Thoracic aorta (tissue), 2 donors: ENCODE data around the gene HHIP. TPM values are rescaled to one million over a fixed set of nuclear protein-coding genes. Genes with fewer than 3 reads are reported as not detected.

ENCODE experiments used
- ATAC-seq: fragments of 150-250 bp; one replicate; pipeline ENCODE4 v1.8.0; 2017; ENCODE audit warnings: low read depth; ENCODE audit not compliant: insufficient number of reproducible peaks, low FRiP score
- DNase-seq: peaks from one replicate; pipeline ENCODE4 v3.0.0-alpha.2; 2020; ENCODE audit warnings: low spot score
- H3K27ac ChIP-seq, 2 donors: fragments of 200-600 bp; sonication (generic); 1 replicate in 1 of 2; 2 replicates in 1 of 2; pipeline ENCODE4 v1.5.1; 2016; ENCODE audit warnings: mild to moderate bottlenecking in 2 of 2, moderate library complexity in 2 of 2
- H3K27me3 ChIP-seq: fragments of 200-600 bp; sonication (generic); replicated peaks from 2 replicates; pipeline ENCODE4 v1.6.0; 2016; ENCODE audit warnings: mild to moderate bottlenecking; ENCODE audit not compliant: insufficient read depth
- H3K36me3 ChIP-seq: fragments of 200-600 bp; sonication (generic); one replicate; pipeline ENCODE4 v1.5.1; 2016
- H3K4me1 ChIP-seq, 2 donors: fragments of 200-600 bp; sonication (generic); 1 replicate in 1 of 2; 2 replicates in 1 of 2; pipeline versions ENCODE4 v1.5.1 to v1.6.0; 2016; ENCODE audit warnings: low read depth in 2 of 2, mild to moderate bottlenecking in 1 of 2; ENCODE audit not compliant: control insufficient read depth in 1 of 2
- H3K4me3 ChIP-seq: fragments of 200-600 bp; sonication (generic); 2 replicates; pipeline ENCODE4 v1.5.1; 2016; ENCODE audit warnings: mild to moderate bottlenecking
- H3K9me3 ChIP-seq: fragments of 200-600 bp; sonication (generic); 2 replicates; pipeline ENCODE4 v1.5.1; 2016
- CTCF ChIP-seq: fragments of 200-600 bp; sonication (generic); IDR thresholded peaks from one replicate; pipeline ENCODE4 v1.5.1; 2019; ENCODE audit warnings: antibody characterized with exemption
- total RNA-seq, 2 donors: library from RNA; depleted of rRNA; stranded (reverse); fragments of >200 nt; gene quantifications; one replicate each; pipeline versions ENCODE4 v1.1.0 to v1.2.3, GENCODE V29; 2016

HHIP gene
- total RNA-seq, 2 donors from 2014 or later, result 0.49 to 0.54 TPM

GRCh38 chr4:144683516-144683915 lies 37.6 kb downstream of the HHIP start:
- no peak for TF ChIP-seq CTCF
- H3K9me3 ChIP-seq, result no peaks in the 10 kb centered on the region
- H3K27ac ChIP-seq, result no peak overlapping the region
- no peak overlapping the region for H3K4me3 ChIP-seq
- ATAC-seq (no peak), DNase-seq (no peak)
- no peaks in the 10 kb centered on the region for H3K36me3 ChIP-seq
- H3K27me3 ChIP-seq, result no peaks in the 10 kb centered on the region
- no peaks in the 10 kb centered on the region for H3K4me1 ChIP-seq

DNA sequence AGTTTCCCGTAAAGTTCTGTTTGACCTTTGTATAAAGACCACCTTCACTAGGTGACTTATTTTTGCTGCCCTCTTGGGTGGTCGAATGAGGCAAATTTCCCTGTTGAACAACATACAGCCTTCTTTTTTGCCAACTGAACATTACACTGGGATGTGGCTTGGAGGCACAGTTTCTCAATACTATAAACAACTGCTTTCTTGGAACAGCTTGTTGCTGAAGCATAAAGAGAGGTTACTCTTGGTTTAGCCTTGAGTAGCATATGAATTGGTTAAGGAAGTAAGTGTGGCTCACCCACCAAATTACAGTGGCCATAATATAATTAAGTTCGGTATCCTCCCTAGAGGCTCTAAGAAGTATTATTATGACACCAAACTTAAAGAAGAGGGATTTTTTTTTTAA lies 40.0 kb downstream of the HHIP start:
- DNase-seq, result no peak
- H3K4me1 ChIP-seq, result no peaks in the 10 kb centered on the region
- no peaks in the 10 kb centered on the region for H3K36me3 ChIP-seq
- no peak overlapping the region for H3K27ac ChIP-seq
- ATAC-seq, result no peak
- H3K27me3 ChIP-seq, result no peaks in the 10 kb centered on the region
- no peak overlapping the region for H3K4me3 ChIP-seq
- TF ChIP-seq CTCF, result no peak
- no peaks in the 10 kb centered on the region for H3K9me3 ChIP-seq

- H3K27ac ChIP-seq, result no peak overlapping the region
- H3K27me3 ChIP-seq, result no peaks in the 10 kb centered on the region
- H3K4me1 ChIP-seq, result no peaks in the 10 kb centered on the region
- no peaks in the 10 kb centered on the region for H3K9me3 ChIP-seq
- H3K36me3 ChIP-seq, result no peaks in the 10 kb centered on the region
- DNase-seq (no peak), ATAC-seq (no peak)
- no peak overlapping the region for H3K4me3 ChIP-seq
- TF ChIP-seq CTCF, result no peak
These were observed 41.0 kb downstream of the HHIP start for GRCh38 chr4:144686921-144687320.

GRCh38 chr4:144687466-144687865 lies 41.5 kb downstream of the HHIP start:
- ATAC-seq (no peak), DNase-seq (no peak)
- Histone ChIP-seq H3K36me3 (no peaks in the 10 kb centered on the region), H3K4me3 (no peak overlapping the region), H3K4me1 (no peaks in the 10 kb centered on the region), H3K27me3 (no peaks in the 10 kb centered on the region), H3K9me3 (no peaks in the 10 kb centered on the region), H3K27ac (no peak overlapping the region)
- no peak for TF ChIP-seq CTCF

GRCh38 chr4:144688035-144688569 lies 42.1 kb downstream of the HHIP start:
- Histone ChIP-seq H3K4me1 (no peaks in the 10 kb centered on the region), H3K27me3 (no peaks in the 10 kb centered on the region), H3K9me3 (no peaks in the 10 kb centered on the region), H3K4me3 (no peak overlapping the region), H3K36me3 (no peaks in the 10 kb centered on the region), H3K27ac (no peak overlapping the region)
- no peak for ATAC-seq
- no peak for DNase-seq
- no peak for TF ChIP-seq CTCF
